Stimulated activated CD4-positive, alpha-beta T cell treated with anti-CD3 and anti-CD28 coated beads, TNF-alpha, amount 100 ng/mL, for 4 hours (primary cell): ENCODE measurements around the gene GPR155.
A peak's percentile ranks its signal among the peaks of the same experiment; 100 is the strongest.
"Not testable (repeated sequence)": the region's sequence is repeated elsewhere in the genome, so short reads cannot be mapped to it uniquely, and the experiment has no call there.

Experiments
- DNase-seq, 3 experiments: peaks; one replicate each; pipeline ENCODE4 v3.0.0-alpha.2; 2020; ENCODE audit warnings: low read depth in 3 of 3

The GPR155 gene

GRCh38 chr2:174492963-174493431 is 6.2 kb upstream of the GPR155 start:
- peak; percentile 10 to 28 (median 16) for DNase-seq

DNA sequence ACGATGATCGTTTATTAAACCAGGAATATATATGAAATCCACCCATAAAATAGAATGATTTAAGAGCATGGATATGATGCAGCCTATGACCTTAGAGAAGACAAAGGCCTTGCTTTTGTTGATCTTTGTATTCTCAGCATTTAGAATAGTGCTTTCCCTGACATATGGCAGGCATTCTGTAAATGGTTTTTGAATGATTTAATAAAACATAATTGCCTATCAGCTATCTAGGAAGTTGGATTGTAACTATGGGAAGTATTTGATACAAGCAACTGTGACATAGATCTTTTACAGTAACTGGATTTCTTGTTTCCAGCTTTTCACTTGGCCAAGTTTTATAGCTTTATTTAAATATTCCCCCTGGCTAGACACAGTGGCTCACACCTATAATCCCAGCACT is 5.1 kb upstream of the GPR155 start:
- DNase-seq = no peak

GRCh38 chr2:174490051-174490450 is 3.2 kb upstream of the GPR155 start:
- no peak for DNase-seq

DNA sequence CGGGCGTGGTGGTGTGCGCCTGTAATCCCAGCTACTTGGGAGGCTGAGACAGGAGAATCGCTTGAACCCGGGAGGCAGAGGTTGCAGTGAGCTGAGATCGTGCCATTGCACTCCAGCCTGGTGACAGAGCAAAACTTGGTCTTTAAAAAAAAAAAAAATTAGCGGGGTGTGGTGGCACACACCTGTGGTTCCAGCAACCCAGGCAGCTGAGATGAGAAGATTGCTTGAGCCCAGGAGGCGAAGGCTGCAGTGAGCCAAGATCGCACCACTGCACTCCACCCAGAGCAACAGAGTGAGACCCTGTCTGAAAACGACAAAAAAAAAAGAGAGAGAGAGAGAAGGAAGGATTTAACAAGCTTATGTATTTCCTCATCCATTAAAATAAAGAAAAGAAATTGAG is 2.7 kb upstream of the GPR155 start:
- not testable (repeated sequence) for DNase-seq

DNA sequence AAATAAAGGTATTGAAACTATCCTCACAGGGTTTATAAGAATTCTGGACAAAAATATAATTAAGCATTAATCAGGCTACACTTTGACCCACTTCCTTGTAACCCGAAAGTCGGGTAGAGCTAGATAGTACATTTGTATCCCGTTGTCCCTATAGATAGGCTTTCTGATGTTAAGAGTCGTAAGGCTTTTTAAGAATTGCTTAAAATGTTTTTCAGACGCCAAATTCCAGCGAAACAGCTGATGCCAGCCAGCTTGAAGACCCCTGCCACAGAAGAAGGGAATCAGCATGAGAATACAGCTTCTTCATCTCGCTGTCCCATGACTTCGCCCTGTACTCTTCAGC is 962 bp upstream of the GPR155 start:
- DNase-seq = no peak

DNA sequence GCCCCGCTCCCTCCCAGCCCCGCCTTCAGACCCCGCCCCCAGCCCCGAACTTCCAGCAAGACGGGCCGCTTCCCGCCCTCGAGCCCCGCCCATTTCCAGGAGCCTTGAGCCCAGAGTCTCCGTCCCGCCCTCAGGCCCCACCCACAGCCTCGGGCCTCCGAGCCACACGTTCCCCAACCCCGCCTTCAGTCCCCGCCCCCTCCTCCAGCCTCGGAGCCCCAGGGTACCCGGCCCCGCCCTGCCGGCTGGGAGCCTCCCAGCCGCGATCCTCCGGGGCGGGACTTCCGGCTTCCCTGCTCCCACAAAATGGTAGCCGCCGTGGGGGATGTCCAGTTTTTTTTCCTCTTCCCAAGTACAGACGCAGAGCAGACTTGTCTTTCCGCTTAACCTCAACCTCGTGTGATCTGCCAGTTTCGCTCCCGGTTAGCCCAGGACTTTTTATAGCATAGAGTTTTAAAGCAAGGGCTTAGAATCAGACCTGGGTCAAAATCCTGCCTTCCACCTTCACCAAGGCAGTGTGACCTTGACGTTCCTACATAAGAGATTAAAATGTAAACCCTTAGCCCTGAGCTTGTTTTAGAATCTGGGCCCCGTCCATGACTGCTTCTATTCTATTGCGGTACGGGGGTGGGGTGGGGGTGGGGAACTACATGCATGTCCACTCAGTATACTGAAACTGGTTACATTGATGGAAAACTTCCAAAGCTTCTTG is 435 bp upstream of the GPR155 start:
- peak; percentile 97 to 99 (median 98) for DNase-seq

- DNase-seq = no peak
Measured at GRCh38 chr2:174485788-174486562, 854 bp downstream of the GPR155 start.

GRCh38 chr2:174485045-174485444 is 1.8 kb downstream of the GPR155 start:
- not testable (repeated sequence) for DNase-seq

- DNase-seq = no peak
Measured at GRCh38 chr2:174484573-174484972, 2.3 kb downstream of the GPR155 start.

DNA sequence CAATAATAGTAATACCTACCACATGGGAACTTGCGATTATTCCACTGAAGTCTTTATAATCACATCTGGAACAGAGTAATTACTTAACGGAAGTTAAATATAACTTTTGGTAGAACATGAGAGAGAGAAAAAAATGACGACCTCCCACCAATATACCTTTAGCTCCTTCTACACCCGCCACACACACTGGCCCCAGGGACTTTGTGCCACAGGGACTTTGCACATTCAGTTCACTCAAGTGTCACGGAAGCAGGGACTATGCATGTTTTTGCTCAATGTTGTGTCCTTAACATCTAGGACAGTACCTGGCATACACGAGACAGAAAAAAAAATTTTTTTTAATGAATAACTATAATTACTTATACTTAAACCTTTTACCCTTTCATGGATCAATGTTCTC is 4.0 kb downstream of the GPR155 start:
- DNase-seq = no peak

DNA sequence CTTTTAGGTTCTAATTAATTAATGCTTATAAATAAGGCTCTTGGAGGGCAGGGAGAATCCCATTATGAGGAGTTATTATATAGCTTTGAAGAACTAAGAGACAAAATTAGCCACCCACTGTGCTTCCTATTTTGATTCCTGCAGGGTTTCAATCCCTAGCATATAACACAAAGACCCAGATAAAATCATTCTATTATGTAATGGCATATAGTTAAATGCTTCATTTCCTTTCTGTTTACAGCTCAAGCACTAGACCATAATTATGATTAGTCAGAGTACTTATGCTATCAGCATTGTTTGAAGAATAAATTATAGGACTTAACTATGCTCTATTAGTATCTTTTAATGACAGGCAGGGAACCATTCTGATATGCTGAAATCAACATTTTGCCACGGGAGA is 9.1 kb downstream of the GPR155 start:
- DNase-seq = no peak

DNA sequence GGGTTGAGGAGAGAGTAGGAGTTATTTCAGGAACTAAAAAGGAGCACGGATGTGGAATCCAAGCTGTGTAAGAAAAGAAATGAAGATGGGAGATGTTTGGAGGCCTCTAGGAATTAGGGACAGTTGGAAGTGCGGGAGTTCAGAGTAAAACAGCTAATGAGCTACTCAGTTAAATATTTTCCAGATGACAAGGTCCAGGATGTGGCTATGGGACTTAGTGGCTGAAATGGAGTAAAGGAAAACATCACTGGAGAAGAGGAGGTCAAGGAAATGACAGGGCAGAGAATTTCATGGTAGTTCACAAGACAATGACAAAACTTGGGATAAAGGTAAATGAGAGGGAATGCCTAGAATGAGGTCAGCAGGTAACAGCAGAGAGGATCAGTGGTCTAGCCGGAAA is 13.0 kb downstream of the GPR155 start:
- no peak for DNase-seq

DNA sequence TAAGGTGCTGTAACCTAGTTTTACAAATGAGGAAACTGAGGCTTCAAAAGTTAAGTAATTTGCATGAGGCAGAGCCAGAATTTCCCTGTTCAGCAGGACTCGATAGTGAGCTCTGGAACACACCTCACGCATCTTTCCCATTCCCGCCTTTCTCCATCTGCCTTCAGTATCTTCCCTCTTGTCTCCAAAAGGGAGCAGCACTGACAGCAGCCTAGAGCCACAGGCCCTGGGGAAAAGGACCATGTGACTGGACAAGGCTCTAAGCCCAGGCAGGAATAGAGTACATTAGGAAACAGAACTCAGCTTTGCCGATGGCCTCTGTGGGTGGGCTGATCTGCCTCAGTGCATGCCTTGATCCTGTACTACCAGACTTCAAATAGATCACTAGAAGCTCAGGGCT is 21.5 kb downstream of the GPR155 start:
- no peak for DNase-seq

- DNase-seq = no peak
Measured at GRCh38 chr2:174461221-174461620, 25.6 kb downstream of the GPR155 start.

GRCh38 chr2:174454566-174454965 is 32.3 kb downstream of the GPR155 start:
- DNase-seq = no peak

- no peak for DNase-seq
Measured at GRCh38 chr2:174450021-174450816, 36.6 kb downstream of the GPR155 start.

GRCh38 chr2:174449033-174449432 is 37.8 kb downstream of the GPR155 start:
- DNase-seq = no peak

DNA sequence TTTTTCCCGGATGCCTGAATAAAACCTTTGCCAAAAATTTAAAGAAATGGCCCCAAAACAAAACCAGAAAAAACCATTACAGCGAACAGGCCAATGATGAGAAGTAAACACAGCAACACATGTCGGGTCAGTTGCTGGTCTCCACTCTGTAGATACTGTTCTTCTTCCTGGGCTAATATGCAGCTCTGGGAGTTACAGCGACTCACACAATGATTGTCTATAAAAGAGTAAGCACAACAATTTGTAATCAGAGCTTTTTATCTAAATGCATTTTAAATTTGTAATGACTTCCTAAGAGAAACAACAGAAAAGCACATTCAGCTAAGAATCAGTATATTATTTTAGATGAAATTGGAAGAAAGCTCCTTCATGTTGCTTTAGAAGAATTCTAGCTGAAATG is 40.3 kb downstream of the GPR155 start:
- no peak for DNase-seq

GRCh38 chr2:174445248-174445647 is 41.6 kb downstream of the GPR155 start:
- no peak for DNase-seq

DNA sequence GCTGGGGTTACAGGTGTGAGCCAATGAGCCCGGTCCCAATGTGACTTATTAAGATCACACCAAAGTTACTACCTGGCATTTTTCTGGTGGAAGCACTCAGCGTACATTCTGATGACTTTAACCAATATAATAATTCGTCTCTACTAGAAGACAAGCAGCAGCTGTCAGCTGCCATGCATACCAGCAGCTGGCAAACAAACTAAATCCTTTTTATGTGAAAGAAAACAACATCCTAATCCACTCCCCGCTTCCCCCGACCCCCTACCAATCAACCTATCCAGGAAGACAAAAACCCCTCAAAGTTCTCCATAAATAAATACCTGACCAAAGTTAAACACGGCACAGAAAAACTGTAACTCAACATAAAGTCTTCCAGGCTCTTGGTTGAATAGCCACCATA is 42.1 kb downstream of the GPR155 start:
- no peak for DNase-seq

- no peak for DNase-seq
Measured at GRCh38 chr2:174442546-174443510, 44.0 kb downstream of the GPR155 start.
